GM19193 (cell line): Measurements from ENCODE around the gene SENP1.

Experiments used
- POLR2A ChIP-seq: IDR thresholded peaks from 4 replicates; pipeline ENCODE4 v1.6.1; 2011; ENCODE audit not compliant: insufficient read depth, insufficient read length; ENCODE audit errors: extremely low read depth

The SENP1 gene

DNA sequence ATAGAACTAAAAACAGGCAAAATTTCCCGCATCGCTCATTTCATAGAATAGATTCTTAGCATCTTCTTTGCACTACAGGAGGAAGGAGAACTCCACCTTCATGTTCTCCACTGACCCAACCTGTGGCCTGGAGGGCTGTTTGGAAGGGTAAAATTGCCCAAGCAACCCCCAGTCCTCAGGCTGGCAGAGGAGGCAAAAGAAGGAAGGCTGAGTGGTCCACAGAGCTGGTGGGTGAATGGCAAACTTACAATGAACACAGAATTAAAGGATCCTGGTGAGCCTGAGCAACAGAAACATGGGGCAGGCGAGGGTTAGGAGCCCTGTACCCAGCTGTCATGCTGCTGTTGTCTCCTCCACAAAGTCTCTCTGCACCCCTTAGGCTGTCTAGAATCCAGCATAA is 25.1 kb downstream of the SENP1 start:
- no peak for TF ChIP-seq POLR2A

DNA sequence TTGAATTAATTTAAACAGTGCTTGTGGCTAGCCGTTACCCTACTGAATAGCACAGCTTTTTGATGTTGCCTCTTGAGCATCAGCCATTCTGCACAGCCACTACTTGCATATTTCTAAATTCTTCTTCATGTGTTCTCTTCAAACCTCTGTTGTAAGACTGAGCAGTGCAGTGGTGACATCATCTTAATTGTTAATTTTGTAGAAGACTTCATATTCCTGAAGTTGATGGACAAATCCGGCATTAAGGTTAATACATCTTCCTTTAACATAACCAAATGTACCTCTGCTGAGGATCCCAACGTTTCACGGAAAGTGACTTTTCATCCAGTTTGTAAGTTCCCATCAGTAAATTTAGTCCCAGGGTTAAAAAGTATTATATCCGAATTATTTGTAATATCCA is 25.6 kb downstream of the SENP1 start:
- no peak for TF ChIP-seq POLR2A

DNA sequence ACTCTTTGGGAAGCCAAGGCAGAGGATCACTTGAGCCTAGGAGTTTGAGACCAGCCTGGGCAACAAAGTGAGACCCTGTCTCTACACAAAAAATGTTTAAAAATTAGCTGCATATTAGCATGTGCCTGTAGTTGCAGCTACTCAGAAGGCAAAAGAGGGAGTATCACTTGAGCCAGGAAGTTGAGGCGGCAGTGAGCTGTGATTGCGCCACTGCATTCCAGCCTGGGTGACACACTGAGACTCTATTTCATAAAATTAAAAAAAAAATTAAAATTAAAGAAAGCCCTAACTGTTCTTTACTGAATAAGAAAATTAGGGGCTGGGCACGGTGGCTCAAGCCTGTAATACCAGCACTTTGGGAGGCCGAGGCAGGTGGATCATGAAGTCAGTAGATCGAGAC is 27.0 kb downstream of the SENP1 start:
- no peak for TF ChIP-seq POLR2A

DNA sequence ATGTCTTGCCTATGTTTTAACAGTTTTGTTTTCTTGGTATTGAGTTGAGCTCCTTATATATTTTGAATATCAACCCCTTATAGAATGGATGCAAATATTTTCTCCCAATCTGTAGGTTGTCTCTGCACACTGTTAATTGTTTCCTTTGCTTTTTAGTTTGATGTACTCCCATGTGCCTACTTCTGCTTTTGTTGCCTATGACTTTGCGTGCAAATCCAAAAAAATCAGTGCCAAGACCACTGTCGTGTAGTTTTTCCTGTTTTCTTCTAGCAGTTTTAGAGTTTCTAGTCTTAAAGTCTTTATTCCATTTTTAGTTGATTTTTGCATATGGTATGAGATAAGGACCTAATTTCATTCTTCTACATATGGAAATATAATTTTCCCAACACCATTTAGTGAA is 28.8 kb downstream of the SENP1 start:
- no peak for TF ChIP-seq POLR2A

DNA sequence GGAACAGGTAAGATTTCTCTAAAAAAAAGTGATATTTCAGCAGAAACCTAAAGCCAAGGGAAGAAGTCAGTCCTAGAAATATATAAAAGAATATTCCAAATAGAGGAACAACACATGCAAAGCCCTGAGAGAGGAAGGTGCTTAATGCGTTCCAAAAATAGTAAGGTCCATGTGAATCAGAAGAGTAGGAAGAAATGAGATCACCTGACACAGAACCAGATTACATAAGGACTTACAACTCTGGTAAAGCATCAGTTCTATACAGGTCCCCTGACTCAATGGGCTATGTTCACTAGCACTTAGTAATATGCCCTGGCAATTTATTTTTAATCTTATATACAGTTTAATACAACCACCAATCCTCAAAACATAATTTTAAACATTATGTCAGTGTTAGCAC is 30.0 kb downstream of the SENP1 start:
- no peak for TF ChIP-seq POLR2A

DNA sequence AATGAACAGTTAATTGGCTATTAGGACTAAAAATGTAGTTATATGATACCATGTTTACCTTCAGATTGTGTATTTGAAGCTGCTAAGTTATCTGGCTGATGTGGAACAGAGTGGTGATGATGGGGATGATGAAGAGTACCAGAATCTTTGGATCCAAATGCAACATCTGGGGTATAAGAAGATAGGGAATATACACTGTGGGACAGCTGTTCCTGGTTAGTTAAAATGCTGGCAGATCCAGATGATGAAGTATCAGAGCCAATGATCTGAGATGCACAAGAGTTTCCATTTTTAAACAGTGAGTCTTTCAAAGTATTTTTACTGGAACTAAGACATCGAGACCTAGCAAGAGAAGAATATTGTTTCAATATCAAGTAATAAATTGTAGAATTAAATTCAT is 31.6 kb downstream of the SENP1 start:
- no peak for TF ChIP-seq POLR2A

DNA sequence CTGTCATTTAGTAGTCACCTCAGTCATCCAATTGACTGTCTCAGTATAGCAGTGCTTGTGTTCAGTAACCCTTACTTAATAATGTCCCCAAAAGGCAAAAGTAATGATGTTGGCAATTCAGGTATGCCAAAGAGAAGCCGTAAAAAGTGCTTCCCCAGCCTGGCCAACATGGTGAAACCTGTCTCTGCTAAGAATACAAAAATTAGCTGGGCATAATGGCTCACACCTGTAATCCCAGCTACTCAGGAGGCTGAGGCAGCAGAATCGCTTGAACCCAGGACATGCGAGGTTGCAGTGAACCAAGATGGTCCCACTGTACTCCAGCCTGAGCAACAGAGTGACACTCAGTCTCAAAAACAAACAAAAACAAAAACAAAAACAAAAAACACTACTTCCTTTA is 33.6 kb downstream of the SENP1 start:
- no peak for TF ChIP-seq POLR2A

DNA sequence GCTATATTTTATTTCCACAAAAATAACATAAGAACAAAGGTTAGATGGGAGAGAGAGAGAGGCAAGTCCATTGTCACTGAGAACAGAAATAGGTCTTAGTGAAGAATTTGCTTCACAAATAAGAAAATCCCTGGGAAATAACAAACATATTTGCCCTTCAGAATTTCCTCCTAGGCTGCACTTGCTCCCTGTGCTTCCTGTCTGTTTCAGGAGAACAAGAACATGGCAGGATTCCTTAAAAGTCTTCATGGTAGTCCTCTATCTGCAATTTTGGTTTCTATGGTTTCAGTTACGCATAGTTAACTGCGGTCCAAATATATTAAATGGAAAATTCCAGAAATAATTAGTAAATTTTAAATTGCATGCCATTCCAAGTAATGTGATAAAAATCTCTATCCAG is 34.1 kb downstream of the SENP1 start:
- TF ChIP-seq POLR2A: no peak

DNA sequence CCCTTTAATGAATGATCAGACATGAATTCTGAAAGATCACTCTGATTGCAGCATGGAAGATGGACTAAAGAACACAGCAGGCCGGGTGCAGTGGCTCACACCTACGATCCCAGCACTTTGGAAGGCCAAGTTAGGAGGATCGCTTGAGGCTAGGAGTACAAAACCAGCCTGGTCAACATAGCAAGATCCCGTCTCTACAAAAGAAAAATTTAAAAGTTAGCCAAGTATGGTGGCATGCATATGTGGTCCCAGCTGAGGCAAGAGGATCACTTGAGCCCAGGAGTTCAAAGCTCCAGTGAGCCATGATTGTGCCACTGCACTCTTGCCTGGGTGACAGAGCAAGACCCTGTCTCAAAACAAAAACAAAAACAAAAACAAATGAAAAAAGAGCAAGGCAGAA is 35.1 kb downstream of the SENP1 start:
- TF ChIP-seq POLR2A: no peak

DNA sequence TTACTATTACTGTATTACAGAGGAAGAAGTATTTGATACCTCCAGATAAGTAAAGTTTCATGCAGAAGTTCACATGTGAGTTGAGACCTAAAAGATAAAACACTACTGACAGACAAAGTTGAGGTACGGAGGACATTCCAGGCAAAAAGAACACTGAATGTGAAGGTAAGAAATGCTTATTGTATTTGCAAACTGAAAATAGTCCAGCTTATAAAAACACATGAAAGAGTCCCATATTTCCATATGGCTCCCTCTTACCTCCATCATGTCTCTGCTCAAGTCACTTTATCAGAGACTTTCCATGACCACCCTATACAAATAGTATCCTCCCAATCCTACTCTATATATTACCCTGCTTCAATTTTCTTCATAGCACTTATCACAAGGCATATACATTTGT is 35.8 kb downstream of the SENP1 start:
- no peak for TF ChIP-seq POLR2A

DNA sequence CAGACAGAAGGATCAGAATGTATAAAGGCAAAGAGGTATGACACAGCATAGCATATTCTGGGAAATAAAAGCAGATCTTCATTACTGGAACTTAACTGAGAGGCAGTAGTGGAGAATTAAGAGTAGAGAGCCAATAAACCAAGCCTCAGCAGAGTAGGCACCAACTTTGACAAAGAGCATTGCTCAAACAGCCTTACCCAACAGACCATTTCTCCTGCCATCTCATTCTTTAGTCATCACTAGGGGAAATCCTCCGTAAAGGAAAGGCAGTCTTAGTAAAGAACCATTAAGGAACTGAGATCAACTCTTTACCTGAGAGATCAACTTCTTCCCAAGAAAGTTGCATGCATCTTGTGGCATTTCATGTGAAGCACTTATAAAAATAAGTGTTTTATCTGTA is 36.6 kb downstream of the SENP1 start:
- no peak for TF ChIP-seq POLR2A

DNA sequence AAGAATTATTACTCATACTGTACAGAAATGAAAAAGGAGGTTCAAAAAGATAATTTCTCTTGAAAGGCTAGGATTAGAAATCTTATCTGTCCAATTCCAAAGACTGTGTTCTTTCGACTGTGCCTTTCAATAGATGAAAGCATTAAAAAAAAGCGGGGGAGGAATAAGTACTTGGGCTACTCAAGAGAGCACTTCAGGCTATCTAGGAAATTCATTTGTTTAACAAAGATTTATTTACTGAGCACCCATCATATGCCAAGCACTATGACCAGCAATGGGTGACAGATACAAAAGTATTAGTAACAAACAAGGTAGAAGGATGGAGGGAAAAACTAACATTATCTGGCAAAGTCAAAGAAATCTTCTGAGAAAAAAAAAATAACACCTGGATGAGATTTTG is 37.4 kb downstream of the SENP1 start:
- no peak for TF ChIP-seq POLR2A

DNA sequence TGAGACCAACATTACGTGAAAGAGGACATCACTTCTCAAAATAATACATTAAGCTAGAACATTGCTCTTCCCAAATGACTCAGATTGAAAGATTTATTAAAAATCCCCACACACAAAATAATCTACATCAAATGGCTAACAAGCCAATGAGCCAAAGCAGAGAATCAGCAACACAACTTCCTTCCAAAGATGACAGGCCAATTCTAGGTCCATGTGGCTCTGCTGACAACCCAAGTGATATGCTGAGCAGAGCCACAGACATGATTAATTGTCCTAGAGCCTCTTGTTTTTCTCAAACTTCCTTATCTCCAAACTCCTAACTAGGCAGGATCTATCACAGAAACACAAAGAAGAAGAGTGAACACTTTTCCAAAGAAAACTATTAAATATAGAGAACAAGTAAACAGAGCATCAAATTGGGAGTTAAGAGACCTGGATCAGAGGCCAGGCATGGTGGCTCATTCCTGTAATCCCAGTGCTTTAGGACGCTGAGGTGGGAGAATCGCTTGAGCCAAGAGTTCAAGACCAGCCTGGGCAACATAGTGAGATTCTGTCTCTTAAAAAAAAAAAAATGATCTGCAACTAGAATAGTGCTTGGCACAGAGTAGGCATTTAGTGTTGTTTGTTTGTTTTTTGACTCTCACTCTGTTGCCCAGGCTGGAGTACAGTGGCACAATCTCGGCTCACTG is 38.5 kb downstream of the SENP1 start:
- TF ChIP-seq POLR2A: no peak

DNA sequence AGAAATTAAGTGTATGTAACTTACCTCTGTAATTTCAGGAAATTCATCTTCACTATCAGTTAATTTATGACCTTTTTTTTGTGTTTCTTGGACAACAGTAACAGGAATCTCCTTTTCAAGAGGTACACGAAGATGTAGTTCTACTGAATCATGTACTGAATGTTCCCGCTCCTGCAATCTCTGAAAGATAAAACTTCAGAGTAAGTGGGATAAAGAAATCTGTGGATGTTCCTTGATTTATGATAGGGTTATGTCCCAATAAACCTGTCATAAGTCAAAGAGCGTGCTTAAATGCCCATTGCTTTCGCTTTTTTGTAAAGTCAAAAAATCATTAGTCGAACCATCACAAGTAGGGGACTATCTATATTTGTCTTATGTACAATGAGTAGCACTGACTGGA is 40.8 kb downstream of the SENP1 start:
- TF ChIP-seq POLR2A: no peak

DNA sequence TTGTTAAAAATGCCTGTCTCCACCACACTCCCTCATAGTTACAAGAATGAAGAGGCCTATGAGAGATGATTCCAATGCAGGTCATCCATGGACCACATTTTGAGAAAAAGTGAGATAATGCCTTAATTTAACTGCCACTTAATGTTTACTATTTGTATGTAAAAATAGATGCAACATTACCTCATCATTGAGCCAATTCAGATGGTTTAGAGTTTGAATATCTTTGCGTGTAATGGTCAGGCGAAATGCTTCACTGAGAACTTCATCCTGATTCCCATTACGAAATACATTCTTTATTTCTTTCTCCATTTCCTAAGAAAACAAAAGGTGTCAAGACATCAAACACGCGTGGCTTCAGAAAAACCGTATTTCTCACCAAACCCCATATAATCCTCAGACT is 42.3 kb downstream of the SENP1 start:
- TF ChIP-seq POLR2A: no peak

DNA sequence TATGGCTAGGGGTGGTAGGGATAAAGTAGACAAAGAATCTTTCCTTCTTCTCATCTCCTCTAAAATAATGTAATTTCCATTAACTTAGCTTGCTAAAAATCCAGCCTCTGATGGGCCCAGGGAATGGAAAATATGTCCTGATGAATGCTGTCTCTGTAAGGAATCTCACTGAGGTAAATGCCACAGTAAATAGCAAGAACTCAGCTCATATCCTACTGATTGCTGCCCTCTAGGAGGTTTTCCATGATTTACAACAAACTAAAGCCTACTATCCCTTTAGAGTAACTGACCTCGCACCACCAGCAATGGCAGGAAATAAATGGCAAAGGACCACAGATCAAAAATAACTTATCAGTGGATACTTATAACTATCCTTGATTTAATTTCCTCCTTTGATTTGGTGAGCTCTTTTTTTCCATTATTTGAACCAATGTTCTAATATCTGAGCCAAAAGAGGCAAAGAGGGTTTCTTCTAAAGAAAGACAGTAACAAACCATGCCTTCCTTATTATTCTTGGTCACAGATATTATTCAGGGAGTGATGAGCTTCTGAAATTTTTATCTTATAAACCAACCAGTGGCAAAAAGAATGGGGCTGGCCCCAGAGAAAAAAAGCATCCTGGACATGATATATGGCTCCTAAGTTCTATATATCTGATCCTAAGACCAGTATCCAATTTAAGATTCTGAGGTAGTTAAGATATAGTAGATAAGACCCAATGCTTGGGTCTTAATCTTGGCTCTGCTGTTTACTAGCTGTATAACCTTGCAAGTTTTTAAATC is 43.8 kb downstream of the SENP1 start:
- no peak for TF ChIP-seq POLR2A
